Sigmoid colon (tissue), 4 donors: Measurements from ENCODE around the gene FGF2.

Source experiments
- CTCF ChIP-seq, 4 experiments: fragments of 450-650 bp in 3 of 4; fragments of 200-600 bp in 1 of 4; IDR thresholded peaks; one replicate each; pipeline ENCODE4 v1.5.1; 2016 to 2019; ENCODE audit warnings: antibody characterized with exemption in 4 of 4, mild to moderate bottlenecking in 3 of 4, moderate library complexity in 2 of 4
- EP300 ChIP-seq, 4 donors: sonication (generic); formaldehyde crosslinking; IDR thresholded peaks; one replicate each; pipeline ENCODE4 v1.6.1; 2017; ENCODE audit warnings: antibody characterized with exemption in 4 of 4
- POLR2A ChIP-seq, 2 donors: fragments of 450-650 bp; IDR thresholded peaks; one replicate each; pipeline ENCODE4 v1.6.1; 2016; ENCODE audit warnings: antibody characterized with exemption in 2 of 2, mild to moderate bottlenecking in 2 of 2, moderate library complexity in 2 of 2
- POLR2AphosphoS5 ChIP-seq, 4 donors: sonication (generic); formaldehyde crosslinking; IDR thresholded peaks; one replicate each; pipeline ENCODE4 v1.6.1; 2017; ENCODE audit warnings: antibody characterized with exemption in 4 of 4

- TF ChIP-seq POLR2A (IDR thresholded peaks at IDR 0.05) (no peak), CTCF (IDR thresholded peaks at IDR 0.05) (no peak), POLR2AphosphoS5 (IDR thresholded peaks at IDR 0.05) (no peak), EP300 (IDR thresholded peaks at IDR 0.05) (no peak)
These were observed 29.7 kb upstream of the FGF2 start for GRCh38 chr4:122796801-122797404.
